ENCODE measurements around the gene RNH1. TPM values are rescaled to one million over a fixed set of nuclear protein-coding genes. Genes with fewer than 3 reads are reported as not detected.

Gene RNH1
- polyA plus RNA-seq, 3 donors = 381 to 445 (median 443) TPM

- Histone ChIP-seq H3K27me3 (ENCODE audit: control insufficient read depth in 2 of 2, insufficient read depth in 2 of 2, low read length in 2 of 2) (no peaks in the 10 kb centered on the region), H4K20me1 (ENCODE audit: insufficient read depth, low read length) (no peaks in the 10 kb centered on the region), H3K27ac (ENCODE audit: low read depth in 1 of 2, low read length in 2 of 2) (no peak overlapping the region), H3K4me2 (replicated peaks; ENCODE audit: extremely low read depth, low read length, poor library complexity, severe bottlenecking) (no peak overlapping the region), H3K4me1 (ENCODE audit: control insufficient read depth in 1 of 2, insufficient read depth in 2 of 2, low read length in 2 of 2) (peaks cover 10 to 14% of the 10 kb centered on the region in 2 donors), H2AFZ (ENCODE audit: insufficient read depth, low read depth, low read length, poor library complexity, severe bottlenecking) (no peak overlapping the region), H3K36me3 (replicated peaks in 1 of 2; ENCODE audit: control insufficient read depth in 1 of 2, insufficient read depth in 2 of 2, low read length in 2 of 2) (peaks cover 0 to 2% of the 10 kb centered on the region in 2 donors), H3K9me3 (replicated peaks in 1 of 2; ENCODE audit: control insufficient read depth in 1 of 2, insufficient read depth in 1 of 2, low read length in 2 of 2) (no peaks in the 10 kb centered on the region), H3K79me2 (ENCODE audit: insufficient read depth, low read length) (no peaks in the 10 kb centered on the region), H3K4me3 (replicated peaks in 1 of 3; ENCODE audit: low read depth in 2 of 3, low read length in 3 of 3) (no peak overlapping the region), H3K9ac (ENCODE audit: insufficient read depth, low read length, poor library complexity, severe bottlenecking) (no peak overlapping the region)
- 94% methylated on average over 6 of the region's 6 CpGs for WGBS (ENCODE audit: insufficient coverage)
- Mint-ChIP-seq H3K36me3 (peaks cover 9 to 19% of the 10 kb centered on the region in 2 donors), H3K4me1 (peaks cover 15% of the 10 kb centered on the region), H3K9me3 (peaks cover 0 to 7% (median 3%) of the 10 kb centered on the region in 7 donors), H3K4me3 (no peak overlapping the region), H3K27ac (no peak overlapping the region), H3K27me3 (ENCODE audit: low read depth in 3 of 3) (no peaks in the 10 kb centered on the region)
- intact Hi-C loops (cut with micrococcal nuclease) = no loop called here
- no peak for TF ChIP-seq CTCF (IDR thresholded peaks at IDR 0.05)
- DNase-seq = no peak
Observed at GRCh38 chr11:468493-468892, 38.5 kb downstream of the RNH1 start.

GRCh38 chr11:468036-468435, 39.0 kb downstream of the RNH1 start:
- Histone ChIP-seq H3K4me2 (replicated peaks; ENCODE audit: extremely low read depth, low read length, poor library complexity, severe bottlenecking) (no peak overlapping the region), H3K27ac (ENCODE audit: low read depth in 1 of 2, low read length in 2 of 2) (no peak overlapping the region), H2AFZ (ENCODE audit: insufficient read depth, low read depth, low read length, poor library complexity, severe bottlenecking) (no peak overlapping the region), H3K36me3 (replicated peaks in 1 of 2; ENCODE audit: control insufficient read depth in 1 of 2, insufficient read depth in 2 of 2, low read length in 2 of 2) (peaks cover 0 to 2% of the 10 kb centered on the region in 2 donors), H3K4me1 (ENCODE audit: control insufficient read depth in 1 of 2, insufficient read depth in 2 of 2, low read length in 2 of 2) (peaks cover 10 to 14% of the 10 kb centered on the region in 2 donors), H3K79me2 (ENCODE audit: insufficient read depth, low read length) (no peaks in the 10 kb centered on the region), H3K4me3 (replicated peaks in 1 of 3; ENCODE audit: low read depth in 2 of 3, low read length in 3 of 3) (no peak overlapping the region), H4K20me1 (ENCODE audit: insufficient read depth, low read length) (no peaks in the 10 kb centered on the region), H3K9ac (ENCODE audit: insufficient read depth, low read length, poor library complexity, severe bottlenecking) (no peak overlapping the region), H3K27me3 (ENCODE audit: control insufficient read depth in 2 of 2, insufficient read depth in 2 of 2, low read length in 2 of 2) (no peaks in the 10 kb centered on the region), H3K9me3 (replicated peaks in 1 of 2; ENCODE audit: control insufficient read depth in 1 of 2, insufficient read depth in 1 of 2, low read length in 2 of 2) (no peaks in the 10 kb centered on the region)
- no peak for TF ChIP-seq CTCF (IDR thresholded peaks at IDR 0.05)
- intact Hi-C loops (cut with micrococcal nuclease) = no loop called here
- Mint-ChIP-seq H3K9me3 (peaks cover 0 to 7% (median 3%) of the 10 kb centered on the region in 7 donors), H3K4me1 (peaks cover 15% of the 10 kb centered on the region), H3K4me3 (no peak overlapping the region), H3K36me3 (peaks cover 5 to 21% of the 10 kb centered on the region in 2 donors), H3K27ac (no peak overlapping the region), H3K27me3 (ENCODE audit: low read depth in 3 of 3) (no peaks in the 10 kb centered on the region)
- no peak for DNase-seq
- WGBS (ENCODE audit: insufficient coverage) = 96% methylated on average over 10 of the region's 12 CpGs

Measured in CD14-positive monocyte (primary cell).